ENCODE results near the gene NOL4L. TPM values are rescaled to one million over a fixed set of nuclear protein-coding genes. Genes with fewer than 3 reads are reported as not detected.

The NOL4L gene
- total and polyA plus RNA-seq, 10 donors: 3.4 to 45.4 (median 28.6) TPM

- Histone ChIP-seq H3K4me3 (no peak overlapping the region), H3K9me3 (no peaks in the 10 kb centered on the region), H3K4me1 (peaks cover 39 to 77% (median 56%) of the 10 kb centered on the region in 6 donors), H3K36me3 (peaks cover 0 to 49% (median 0%) of the 10 kb centered on the region in 6 donors), H3K27ac (peak overlapping the region in 7 of 8 donors; percentile 35 to 80 (median 66)), H3K27me3 (replicated peaks in 1 of 7) (no peaks in the 10 kb centered on the region)
- 89 to 92% (median 89%) methylated on average over 20 of the region's 20 CpGs for WGBS, 5 donors
- DNase-seq: peak; percentile 52
- TF ChIP-seq POLR2AphosphoS5 (IDR thresholded peaks at IDR 0.05): no peak
- no peak for TF ChIP-seq POLR2A (IDR thresholded peaks at IDR 0.05)
- TF ChIP-seq, protein P1, sequence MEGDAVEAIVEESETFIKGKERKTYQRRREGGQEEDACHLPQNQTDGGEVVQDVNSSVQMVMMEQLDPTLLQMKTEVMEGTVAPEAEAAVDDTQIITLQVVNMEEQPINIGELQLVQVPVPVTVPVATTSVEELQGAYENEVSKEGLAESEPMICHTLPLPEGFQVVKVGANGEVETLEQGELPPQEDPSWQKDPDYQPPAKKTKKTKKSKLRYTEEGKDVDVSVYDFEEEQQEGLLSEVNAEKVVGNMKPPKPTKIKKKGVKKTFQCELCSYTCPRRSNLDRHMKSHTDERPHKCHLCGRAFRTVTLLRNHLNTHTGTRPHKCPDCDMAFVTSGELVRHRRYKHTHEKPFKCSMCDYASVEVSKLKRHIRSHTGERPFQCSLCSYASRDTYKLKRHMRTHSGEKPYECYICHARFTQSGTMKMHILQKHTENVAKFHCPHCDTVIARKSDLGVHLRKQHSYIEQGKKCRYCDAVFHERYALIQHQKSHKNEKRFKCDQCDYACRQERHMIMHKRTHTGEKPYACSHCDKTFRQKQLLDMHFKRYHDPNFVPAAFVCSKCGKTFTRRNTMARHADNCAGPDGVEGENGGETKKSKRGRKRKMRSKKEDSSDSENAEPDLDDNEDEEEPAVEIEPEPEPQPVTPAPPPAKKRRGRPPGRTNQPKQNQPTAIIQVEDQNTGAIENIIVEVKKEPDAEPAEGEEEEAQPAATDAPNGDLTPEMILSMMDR (IDR thresholded peaks at IDR 0.05 in 8 of 11, conservative IDR thresholded peaks at IDR 0.05 in 3 of 11): no peak
- intact Hi-C loops (cut with DNase I; ENCODE audit: low total_unique reads): no loop called here
Measured at GRCh38 chr20:32464401-32465091, 120.6 kb downstream of the NOL4L start.

DNA sequence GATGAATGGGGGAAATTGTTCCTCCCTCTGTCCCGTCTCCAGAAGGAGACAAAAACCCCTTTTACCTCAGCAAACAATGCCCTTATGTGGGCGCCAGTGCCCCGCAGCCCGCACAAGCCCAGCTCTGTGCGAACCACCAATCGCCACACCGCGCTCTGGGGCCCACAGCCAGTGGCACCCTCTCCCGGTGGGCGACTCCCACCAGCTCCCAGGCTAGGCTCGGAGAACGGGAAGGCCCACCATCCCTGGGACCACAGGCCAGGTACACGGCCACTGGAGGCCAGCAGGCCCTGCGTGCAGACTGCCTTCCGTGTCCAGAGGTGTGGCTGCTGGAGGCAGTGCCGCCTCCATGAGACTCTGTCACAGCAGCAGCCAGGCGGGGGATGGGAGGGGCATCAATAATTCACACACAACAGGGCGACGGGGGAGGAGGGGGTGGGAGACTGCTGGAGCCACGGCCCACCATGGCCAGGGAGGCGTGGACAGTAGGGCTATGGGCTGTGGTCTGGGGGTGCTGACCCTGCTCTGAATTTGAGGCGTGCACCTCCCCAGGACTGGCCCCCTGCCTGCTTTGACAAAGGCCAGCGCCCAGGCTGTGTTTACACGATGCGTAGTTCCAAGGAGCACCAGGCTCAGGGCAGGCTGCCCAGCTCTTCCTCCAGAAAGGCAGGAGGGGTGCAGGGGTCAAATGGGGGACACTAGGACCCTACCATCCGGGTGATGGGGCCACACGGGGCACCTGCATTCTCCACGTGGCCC lies 121.3 kb downstream of the NOL4L start:
- Histone ChIP-seq H3K27me3 (replicated peaks in 1 of 7) (no peaks in the 10 kb centered on the region), H3K27ac (peak overlapping the region in 3 of 8 donors; percentile 18 to 35 (median 27)), H3K36me3 (peaks cover 0 to 49% (median 0%) of the 10 kb centered on the region in 6 donors), H3K4me3 (no peak overlapping the region), H3K9me3 (no peaks in the 10 kb centered on the region), H3K4me1 (peaks cover 36 to 72% (median 51%) of the 10 kb centered on the region in 6 donors)
- DNase-seq: peak; percentile 69
- intact Hi-C loops (cut with DNase I; ENCODE audit: low total_unique reads): no loop called here
- WGBS, 5 donors: 76 to 92% (median 84%) methylated on average over 17 to 28 of the region's 28 CpGs
- TF ChIP-seq POLR2AphosphoS5 (IDR thresholded peaks at IDR 0.05) (no peak), POLR2A (IDR thresholded peaks at IDR 0.05) (no peak)
- TF ChIP-seq, protein P1 (IDR thresholded peaks at IDR 0.05 in 8 of 11, conservative IDR thresholded peaks at IDR 0.05 in 3 of 11): no peak

DNA sequence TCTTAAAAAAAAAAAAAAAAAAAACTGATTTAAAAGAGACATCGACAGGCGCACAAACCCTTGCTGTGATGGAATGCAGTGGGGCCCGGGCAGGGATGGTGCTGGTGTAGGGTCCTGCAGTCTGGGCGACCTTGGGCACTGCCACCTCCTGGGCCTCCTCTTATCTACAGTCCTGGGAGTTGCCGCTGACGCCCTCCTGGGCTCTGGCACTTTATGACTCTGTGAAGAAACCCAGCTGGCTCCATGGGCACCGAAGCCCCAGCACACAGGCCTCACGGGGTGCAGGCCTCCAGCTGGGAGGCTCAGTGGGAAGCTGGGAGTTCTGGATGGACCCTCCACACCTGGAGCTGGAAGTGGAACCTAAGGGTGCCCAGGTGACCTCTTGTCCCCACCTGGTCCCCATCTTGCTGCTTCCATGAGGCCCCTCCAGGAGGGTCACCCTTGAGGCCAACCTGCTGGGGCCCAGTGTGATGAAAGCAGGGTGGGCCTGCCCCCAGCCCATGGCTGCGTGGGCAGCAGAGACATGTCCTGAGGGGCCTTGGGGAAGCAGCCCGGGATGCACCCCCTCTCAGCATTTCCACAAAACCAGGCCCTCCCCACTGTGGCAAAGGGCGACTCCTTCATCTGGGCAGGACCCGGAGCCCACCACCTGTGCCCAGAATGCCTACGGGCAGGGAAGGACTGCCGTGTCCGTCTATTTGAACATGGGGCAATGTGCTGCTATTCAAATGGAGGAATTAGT lies 122.1 kb downstream of the NOL4L start:
- Histone ChIP-seq H3K4me1 (peaks cover 29 to 72% (median 48%) of the 10 kb centered on the region in 6 donors), H3K27me3 (replicated peaks in 1 of 7) (no peaks in the 10 kb centered on the region), H3K36me3 (peaks cover 0 to 49% (median 0%) of the 10 kb centered on the region in 6 donors), H3K9me3 (no peaks in the 10 kb centered on the region), H3K27ac (peak overlapping the region in 2 of 8 donors; percentile 2 to 17), H3K4me3 (no peak overlapping the region)
- DNase-seq: peak; percentile 55
- intact Hi-C loops (cut with DNase I; ENCODE audit: low total_unique reads): no loop called here
- TF ChIP-seq POLR2A (IDR thresholded peaks at IDR 0.05): no peak
- no peak for TF ChIP-seq POLR2AphosphoS5 (IDR thresholded peaks at IDR 0.05)
- TF ChIP-seq, protein P1 (IDR thresholded peaks at IDR 0.05 in 8 of 11, conservative IDR thresholded peaks at IDR 0.05 in 3 of 11): no peak
- 85 to 90% (median 86%) methylated on average over 12 to 15 of the region's 15 CpGs for WGBS, 5 donors
